GM21723 (cell line): ENCODE results near the gene ESR1.
"Not testable (repeated sequence)": the region's sequence is repeated elsewhere in the genome, so short reads cannot be mapped to it uniquely, and the experiment has no call there.

Source experiments
- ATAC-seq: cut with Tn5 transposase; IDR thresholded peaks from one replicate; pipeline ENCODE4 v1.9.1; 2021; ENCODE audit warnings: mild to moderate bottlenecking, moderate library complexity; ENCODE audit not compliant: unreplicated experiment

Gene ESR1

GRCh38 chr6:152049502-152049901 lies 242.0 kb downstream of the ESR1 start:
- no peak for ATAC-seq

GRCh38 chr6:152050451-152051195 lies 243.1 kb downstream of the ESR1 start:
- ATAC-seq, result no peak

GRCh38 chr6:152052061-152052460 lies 244.6 kb downstream of the ESR1 start:
- ATAC-seq, result no peak

GRCh38 chr6:152053332-152053731 lies 245.8 kb downstream of the ESR1 start:
- no peak for ATAC-seq

GRCh38 chr6:152054441-152054840 lies 247.0 kb downstream of the ESR1 start:
- ATAC-seq, result no peak

- ATAC-seq, result no peak
These were observed 248.0 kb downstream of the ESR1 start for GRCh38 chr6:152055517-152055916.

- no peak for ATAC-seq
These were observed 250.5 kb downstream of the ESR1 start for GRCh38 chr6:152057832-152058498.

GRCh38 chr6:152059909-152060308 lies 252.4 kb downstream of the ESR1 start:
- ATAC-seq, result no peak

- ATAC-seq, result no peak
These were observed 255.0 kb downstream of the ESR1 start for GRCh38 chr6:152062476-152062875.

- ATAC-seq, result no peak
These were observed 255.9 kb downstream of the ESR1 start for GRCh38 chr6:152063170-152063921.

GRCh38 chr6:152068622-152069261 lies 261.3 kb downstream of the ESR1 start:
- no peak for ATAC-seq

GRCh38 chr6:152070556-152070955 lies 263.1 kb downstream of the ESR1 start:
- no peak for ATAC-seq

- ATAC-seq, result no peak
These were observed 263.8 kb downstream of the ESR1 start for GRCh38 chr6:152071318-152071717.

GRCh38 chr6:152071843-152072242 lies 264.4 kb downstream of the ESR1 start:
- no peak for ATAC-seq

GRCh38 chr6:152076242-152076641 lies 268.8 kb downstream of the ESR1 start:
- ATAC-seq, result not testable (repeated sequence)

- ATAC-seq, result no peak
These were observed 270.5 kb downstream of the ESR1 start for GRCh38 chr6:152078001-152078400.

- no peak for ATAC-seq
These were observed 271.3 kb downstream of the ESR1 start for GRCh38 chr6:152078804-152079203.

- ATAC-seq, result no peak
These were observed 278.0 kb downstream of the ESR1 start for GRCh38 chr6:152085451-152085921.

GRCh38 chr6:152086223-152086873 lies 278.9 kb downstream of the ESR1 start:
- no peak for ATAC-seq

- no peak for ATAC-seq
These were observed 279.6 kb downstream of the ESR1 start for GRCh38 chr6:152087096-152087495.

- ATAC-seq, result no peak
These were observed 280.2 kb downstream of the ESR1 start for GRCh38 chr6:152087701-152088100.
